Mucosa of descending colon (tissue), 3 donors: ENCODE measurements around the gene ACKR2. TPM values are rescaled to one million over a fixed set of nuclear protein-coding genes. Genes with fewer than 3 reads are reported as not detected.

ENCODE experiments used
- ATAC-seq: fragments of 200-7000 bp; cut with Tn5 transposase; one replicate; pipeline ENCODE4 v1.9.1; 2020; ENCODE audit warnings: mild to moderate bottlenecking, moderate library complexity
- DNase-seq, 3 donors: peaks; one replicate each; pipeline ENCODE4 v3.0.0-alpha.2; 2020
- H3K36me3 ChIP-seq: fragments of 200-600 bp; one replicate; pipeline ENCODE4 v1.8.0; 2021; ENCODE audit warnings: low read depth, mild to moderate bottlenecking
- H3K4me1 ChIP-seq: fragments of 200-600 bp; one replicate; pipeline ENCODE4 v1.8.0; 2021; ENCODE audit warnings: low read depth, mild to moderate bottlenecking
- H3K4me3 ChIP-seq: fragments of 200-600 bp; one replicate; pipeline ENCODE4 v1.8.0; 2021; ENCODE audit warnings: mild to moderate bottlenecking
- H3K9me3 ChIP-seq: fragments of 200-600 bp; one replicate; pipeline ENCODE4 v1.8.0; 2021; ENCODE audit warnings: mild to moderate bottlenecking
- intact Hi-C, 2 donors: fragments of 100-400 bp; cut with DNase I in 1 of 2; cut with micrococcal nuclease in 1 of 2; formaldehyde crosslinking; loops; one replicate each; pipeline versions ENCODE4 v1.11.0 to v1.11.1; 2022; cut with DNase I, micrococcal nuclease
- total RNA-seq, 3 donors: library from RNA; stranded (reverse); fragmentation: NEBNext Ultra II Directional in 2 of 3; extraction: Animal tissue kit (Norgen Biotek cat#: 25700) in 2 of 3; gene quantifications; one replicate each; pipeline versions ENCODE4 v1.2.1 to v1.2.4, GENCODE V29; 2021 to 2023
- TF ChIP-seq, protein P1 (sequence below): fragments of 200-600 bp; IDR thresholded peaks from one replicate; pipeline ENCODE4 v1.8.0; 2022; ENCODE audit warnings: antibody characterized with exemption, mild to moderate bottlenecking
- donor health status: DM: no; HTN: no; CAD: no; lungs with moderate emphysema.
- donor health status: DM: no; HTN: no; CAD: no.
- donor health status: DM: no; HTN: yes; CAD: no.

ACKR2 gene
- total RNA-seq, 3 donors from 2014 or later = 4.7 to 13.1 (median 10.4) TPM

DNA sequence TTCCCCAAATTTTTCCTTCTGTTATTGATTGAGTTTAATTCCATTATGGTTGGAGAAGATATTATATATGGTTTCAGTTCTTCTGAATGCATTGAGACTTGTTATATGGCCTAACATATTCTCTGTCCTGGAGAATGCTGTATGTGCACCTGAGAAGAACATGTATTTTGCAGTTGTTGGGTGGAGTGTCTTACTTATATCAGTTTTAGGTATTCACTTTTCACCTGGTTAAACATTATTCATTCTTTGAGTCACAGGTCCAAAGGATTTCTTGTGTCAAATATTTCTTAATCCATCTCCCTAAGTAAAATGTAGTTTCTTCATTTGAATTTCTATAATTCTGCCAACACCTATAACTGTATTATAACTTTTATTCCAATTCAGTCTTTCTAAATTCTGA lies 17.8 kb downstream of the ACKR2 start:
- intact Hi-C loops = no loop called here
- Histone ChIP-seq H3K36me3 (no peaks in the 10 kb centered on the region), H3K9me3 (no peaks in the 10 kb centered on the region), H3K4me3 (peak overlapping the region; percentile 1), H3K4me1 (peaks cover 20% of the 10 kb centered on the region)
- ATAC-seq (peak; percentile 37), DNase-seq (no peak)
- TF ChIP-seq, protein P1, sequence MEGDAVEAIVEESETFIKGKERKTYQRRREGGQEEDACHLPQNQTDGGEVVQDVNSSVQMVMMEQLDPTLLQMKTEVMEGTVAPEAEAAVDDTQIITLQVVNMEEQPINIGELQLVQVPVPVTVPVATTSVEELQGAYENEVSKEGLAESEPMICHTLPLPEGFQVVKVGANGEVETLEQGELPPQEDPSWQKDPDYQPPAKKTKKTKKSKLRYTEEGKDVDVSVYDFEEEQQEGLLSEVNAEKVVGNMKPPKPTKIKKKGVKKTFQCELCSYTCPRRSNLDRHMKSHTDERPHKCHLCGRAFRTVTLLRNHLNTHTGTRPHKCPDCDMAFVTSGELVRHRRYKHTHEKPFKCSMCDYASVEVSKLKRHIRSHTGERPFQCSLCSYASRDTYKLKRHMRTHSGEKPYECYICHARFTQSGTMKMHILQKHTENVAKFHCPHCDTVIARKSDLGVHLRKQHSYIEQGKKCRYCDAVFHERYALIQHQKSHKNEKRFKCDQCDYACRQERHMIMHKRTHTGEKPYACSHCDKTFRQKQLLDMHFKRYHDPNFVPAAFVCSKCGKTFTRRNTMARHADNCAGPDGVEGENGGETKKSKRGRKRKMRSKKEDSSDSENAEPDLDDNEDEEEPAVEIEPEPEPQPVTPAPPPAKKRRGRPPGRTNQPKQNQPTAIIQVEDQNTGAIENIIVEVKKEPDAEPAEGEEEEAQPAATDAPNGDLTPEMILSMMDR = no peak

DNA sequence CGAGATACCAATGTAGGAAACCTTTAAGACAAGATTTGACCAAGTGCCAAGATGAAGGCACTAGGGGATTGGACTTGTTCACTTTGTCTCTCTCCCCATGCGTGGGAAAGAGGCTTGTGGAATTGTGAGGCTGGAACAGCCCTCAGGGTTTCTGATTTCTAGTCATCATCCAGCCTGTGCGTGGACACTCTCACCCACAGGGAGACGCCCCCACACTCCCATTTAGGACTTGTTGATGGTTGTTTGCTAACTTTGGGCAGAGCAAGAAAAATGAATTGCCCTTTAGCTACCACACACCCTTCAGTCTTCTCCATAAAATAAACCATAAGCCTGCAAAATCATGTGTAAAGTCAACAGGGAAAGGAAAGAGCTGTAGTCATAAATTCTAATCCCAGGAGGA lies 18.4 kb downstream of the ACKR2 start:
- TF ChIP-seq, protein P1 = no peak
- Histone ChIP-seq H3K4me1 (peaks cover 20% of the 10 kb centered on the region), H3K36me3 (no peaks in the 10 kb centered on the region), H3K9me3 (no peaks in the 10 kb centered on the region), H3K4me3 (no peak overlapping the region)
- peak in 2 of 3 donors; percentile 68 to 83 for DNase-seq
- intact Hi-C loops = no loop called here
- ATAC-seq = peak; percentile 77

DNA sequence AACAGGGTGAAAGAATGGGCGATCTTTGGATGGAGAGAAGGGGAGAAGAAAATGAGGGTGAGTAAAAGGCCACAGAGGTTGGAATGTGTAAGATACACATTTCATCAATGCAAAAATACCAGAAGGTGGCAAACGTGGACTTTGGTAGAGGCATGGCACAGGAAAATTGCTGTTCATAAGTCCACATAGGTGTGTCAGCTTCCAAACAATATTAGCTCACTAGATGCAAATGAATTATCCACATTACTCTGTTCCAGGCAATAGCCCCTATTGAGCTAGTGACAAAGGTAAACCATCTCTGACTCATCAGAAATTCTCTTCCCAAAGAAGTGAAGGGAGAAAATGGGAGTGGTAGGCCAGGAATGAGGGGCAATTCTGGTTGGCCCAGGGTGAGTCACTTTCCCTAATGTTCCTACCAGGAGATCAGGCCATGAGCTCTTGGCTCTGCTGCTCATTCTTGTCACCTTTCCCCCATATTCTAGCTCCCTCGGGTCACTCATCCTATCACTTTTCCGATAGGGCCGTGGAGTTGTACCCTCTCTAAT lies 19.9 kb downstream of the ACKR2 start:
- ATAC-seq = peak; percentile 87
- no peak overlapping the region for H3K4me3 ChIP-seq
- no peaks in the 10 kb centered on the region for H3K9me3 ChIP-seq
- peaks cover 15% of the 10 kb centered on the region for H3K4me1 ChIP-seq
- H3K36me3 ChIP-seq = no peaks in the 10 kb centered on the region
- DNase-seq = peak in 2 of 3 donors; percentile 48 to 65
- intact Hi-C loops = no loop called here
- TF ChIP-seq, protein P1 = no peak

DNA sequence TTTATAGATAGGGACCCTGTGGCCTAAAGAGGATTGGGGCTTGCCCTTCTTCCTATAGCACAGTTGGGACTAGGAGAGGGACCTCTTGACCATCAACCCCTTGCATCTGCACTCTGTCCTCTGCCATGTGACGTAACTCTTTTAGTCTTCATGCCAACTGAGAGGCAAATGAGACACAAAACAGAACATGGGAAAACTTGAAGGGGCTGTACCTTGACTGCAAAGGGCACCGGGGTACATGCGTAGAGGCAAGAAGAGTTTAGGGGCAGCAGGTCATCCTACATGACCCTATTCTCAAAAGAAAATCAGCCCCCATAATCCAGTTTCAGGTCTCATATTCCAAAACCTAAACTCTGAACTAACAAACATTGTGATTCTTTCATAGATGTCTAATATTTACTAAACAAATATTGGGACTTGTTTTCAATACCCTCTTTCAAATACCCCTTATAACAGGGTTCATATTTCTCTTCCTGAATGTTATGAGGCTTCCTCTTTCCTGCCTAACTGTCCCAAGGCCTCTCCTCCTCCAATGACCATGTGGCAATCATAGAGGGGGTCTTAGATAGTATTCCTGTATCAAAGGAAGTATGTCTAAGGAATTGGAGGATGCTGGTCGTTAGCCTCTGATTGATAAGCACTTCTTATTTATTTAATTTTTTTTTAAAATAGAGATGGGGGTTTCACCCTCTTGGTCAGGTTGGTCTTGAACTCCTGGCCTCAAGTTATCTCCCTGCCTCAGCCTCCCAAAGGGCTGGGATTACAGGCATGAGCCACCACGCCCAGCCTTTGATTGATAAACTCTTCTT lies 20.6 kb downstream of the ACKR2 start:
- TF ChIP-seq, protein P1 = no peak

DNA sequence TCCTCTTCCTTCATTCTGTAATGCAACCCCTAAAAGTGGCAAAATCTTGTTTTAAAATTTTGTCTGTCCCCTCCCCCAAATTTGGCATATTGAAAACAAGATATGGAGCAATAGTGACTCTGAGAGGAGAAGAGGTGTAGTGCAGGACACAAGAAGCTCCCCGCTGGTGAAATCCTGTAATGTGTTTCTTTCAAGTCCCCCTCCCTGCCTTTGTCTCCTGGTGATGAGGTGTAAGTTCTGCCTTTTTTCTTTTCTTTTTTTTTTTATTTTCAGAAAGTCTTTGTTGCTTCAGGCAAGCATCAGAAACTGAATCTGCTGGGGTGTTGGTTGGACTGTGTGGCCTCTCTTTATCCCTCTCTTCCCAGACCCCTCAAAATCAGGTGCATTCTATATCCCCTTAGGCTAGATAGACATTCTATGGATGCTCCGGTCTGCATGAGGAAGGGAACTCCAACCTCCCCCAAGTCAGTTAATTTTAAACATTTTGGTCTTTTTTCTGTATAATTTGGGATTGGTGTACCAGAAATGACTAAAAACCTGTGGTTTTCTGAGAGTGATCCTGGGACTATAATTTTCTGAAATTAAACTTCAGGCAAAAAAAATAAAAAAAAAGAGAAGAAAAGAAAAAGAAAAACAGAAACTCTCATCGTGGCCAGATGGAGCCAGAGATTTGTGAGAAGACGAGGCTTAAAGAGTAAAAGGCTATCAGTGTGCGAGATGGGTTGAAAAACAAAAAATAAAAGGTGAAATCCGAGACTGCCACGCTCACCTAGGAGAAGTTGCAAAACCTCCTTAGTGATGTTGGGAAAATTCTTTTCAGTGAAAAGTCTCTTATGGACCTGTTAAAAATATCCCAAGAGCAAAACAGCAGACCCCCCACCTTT lies 21.4 kb downstream of the ACKR2 start:
- TF ChIP-seq, protein P1 = peak; percentile 22
- no peak for DNase-seq
- ATAC-seq = peak; percentile 24
- no peaks in the 10 kb centered on the region for H3K9me3 ChIP-seq
- H3K4me1 ChIP-seq = peaks cover 15% of the 10 kb centered on the region
- intact Hi-C loops = loop anchor here in 1 of 2 donors (10.0 kb wide), 1 partner anchor 46 kb away; no protein-coding TSS in a partner anchor
- H3K4me3 ChIP-seq = no peak overlapping the region
- H3K36me3 ChIP-seq = no peaks in the 10 kb centered on the region

More for the DNA sequence above, 20.6 kb downstream of the ACKR2 start:
- intact Hi-C loops = loop anchor here in 1 of 2 donors (10.0 kb wide), 1 partner anchor 45 kb away; no protein-coding TSS in a partner anchor
- Histone ChIP-seq H3K9me3 (no peaks in the 10 kb centered on the region), H3K36me3 (no peaks in the 10 kb centered on the region), H3K4me1 (peaks cover 15% of the 10 kb centered on the region), H3K4me3 (no peak overlapping the region)
- ATAC-seq = peak; percentile 2
- DNase-seq = no peak
